HG03139 (cell line): Measurements from ENCODE around the gene BEND2.
"Not testable (repeated sequence)": the region's sequence is repeated elsewhere in the genome, so short reads cannot be mapped to it uniquely, and the experiment has no call there.

Experiments
- ATAC-seq: cut with Tn5 transposase; IDR thresholded peaks from one replicate; pipeline ENCODE4 v1.9.1; 2021; ENCODE audit not compliant: unreplicated experiment

BEND2 gene

DNA sequence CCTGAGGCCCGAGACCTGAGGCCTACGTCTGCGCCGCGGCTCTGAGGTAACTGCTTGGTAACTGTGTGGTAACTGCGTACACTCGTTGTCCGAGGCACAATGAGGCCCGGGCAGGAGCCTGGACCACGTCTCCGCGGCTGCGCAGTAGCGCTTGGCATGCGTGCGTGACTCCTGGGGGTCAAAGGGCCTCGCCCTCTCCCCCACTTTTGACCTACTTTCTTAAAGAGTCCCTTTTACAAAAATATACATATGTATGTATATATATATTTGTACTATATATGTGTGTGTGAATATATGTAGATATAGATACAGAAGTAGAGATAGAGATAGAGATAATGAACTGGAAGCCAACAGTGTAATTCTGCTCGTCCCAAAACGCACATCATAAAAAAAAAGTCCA lies at the start of gene BEND2:
BEND2 (minus strand) TSS at position 101 of the 400 bp plus-strand sequence. CDS start 136 bp downstream, outside the sequence.
- no peak for ATAC-seq

DNA sequence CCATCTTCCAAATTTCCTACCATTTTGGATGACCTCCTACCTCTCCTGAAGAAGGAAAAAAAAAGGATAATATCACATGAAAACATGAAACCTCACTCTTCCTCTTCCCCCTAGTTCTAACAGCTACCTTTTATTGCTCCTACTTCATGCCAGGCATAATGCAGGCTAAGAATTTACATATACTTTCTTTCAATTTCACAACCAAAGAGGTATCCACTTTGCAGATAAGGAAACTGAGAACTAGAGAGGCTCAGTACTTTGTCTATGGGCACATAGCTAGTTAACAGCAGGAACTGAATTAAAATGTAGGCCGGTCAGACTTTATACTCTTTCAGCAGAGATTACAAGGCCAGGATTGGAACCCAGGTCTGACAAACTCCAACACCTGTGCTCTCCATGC lies 34.4 kb upstream of the BEND2 start:
- ATAC-seq = no peak

DNA sequence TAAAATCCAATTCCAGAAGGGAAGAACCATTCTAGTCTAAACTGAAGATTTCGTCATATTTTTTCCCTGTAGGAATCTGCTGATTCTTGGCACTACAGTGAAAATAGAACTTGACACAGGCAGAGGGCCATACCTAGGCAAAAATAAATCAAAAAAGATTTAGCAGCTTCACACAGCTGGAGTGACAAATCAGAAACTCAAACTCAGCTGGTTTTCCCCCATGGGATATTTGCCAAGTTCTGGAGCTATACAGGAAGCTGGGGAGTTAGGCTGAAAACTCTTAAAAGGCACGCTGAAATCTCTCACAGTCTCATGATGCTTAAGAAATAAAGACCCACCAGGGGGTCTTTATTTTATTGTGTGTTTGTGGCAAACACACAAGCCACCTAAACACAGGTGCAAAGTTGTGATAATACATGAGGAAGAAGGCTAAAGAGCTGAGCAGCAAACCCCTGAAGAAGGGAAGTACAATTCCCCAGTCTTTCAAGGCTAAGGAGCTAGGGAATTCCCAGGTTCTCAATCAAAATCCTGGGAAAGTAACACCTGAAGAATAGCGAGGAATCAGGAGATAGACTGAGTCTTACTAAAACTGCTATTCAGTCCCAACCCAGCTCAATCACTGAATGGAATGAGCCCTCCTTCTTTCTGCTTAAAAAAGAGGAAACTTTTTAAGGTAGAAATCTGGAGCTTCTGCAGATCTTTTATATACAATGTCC lies 32.1 kb upstream of the BEND2 start:
- ATAC-seq = no peak

DNA sequence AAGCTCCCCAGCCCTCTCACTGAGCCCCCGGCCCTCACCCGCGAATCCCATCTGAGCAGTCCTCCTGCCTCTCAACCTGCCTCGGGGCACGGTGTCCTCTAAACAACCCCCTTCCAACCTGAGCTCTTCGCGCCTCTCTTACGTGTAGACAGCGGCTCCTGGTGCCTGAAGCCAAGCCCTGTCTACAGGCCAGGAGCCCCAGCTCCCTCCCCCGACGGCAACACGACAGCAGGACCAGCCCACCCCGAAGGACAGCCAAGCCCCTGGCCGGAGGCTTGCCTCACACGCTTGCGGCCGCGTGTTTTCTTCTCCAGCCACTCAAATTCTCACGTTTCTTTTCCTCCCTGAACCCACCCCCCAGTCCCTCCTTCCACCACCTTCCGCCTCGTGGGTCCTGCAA lies 9.0 kb upstream of the BEND2 start:
- not testable (repeated sequence) for ATAC-seq

DNA sequence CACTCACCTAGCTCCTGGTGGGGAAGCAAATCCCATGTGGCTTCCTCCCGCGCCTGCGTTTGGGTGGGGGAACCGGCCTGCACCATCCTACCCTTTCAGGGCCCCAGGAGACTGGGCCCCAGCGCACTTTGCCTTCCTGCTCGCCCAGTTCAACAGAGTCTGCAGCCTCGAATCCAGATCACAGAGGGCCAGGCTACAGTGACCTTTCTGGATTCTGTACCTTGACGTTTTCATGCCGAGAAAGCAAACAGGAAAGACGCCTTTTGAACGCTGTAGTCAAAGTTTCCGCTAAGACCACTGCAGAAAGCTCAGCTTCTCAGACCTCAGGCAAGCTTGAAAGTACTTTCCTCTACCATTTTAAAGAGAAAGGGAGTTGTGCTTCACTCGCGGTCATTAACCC lies 7.4 kb upstream of the BEND2 start:
- no peak for ATAC-seq

DNA sequence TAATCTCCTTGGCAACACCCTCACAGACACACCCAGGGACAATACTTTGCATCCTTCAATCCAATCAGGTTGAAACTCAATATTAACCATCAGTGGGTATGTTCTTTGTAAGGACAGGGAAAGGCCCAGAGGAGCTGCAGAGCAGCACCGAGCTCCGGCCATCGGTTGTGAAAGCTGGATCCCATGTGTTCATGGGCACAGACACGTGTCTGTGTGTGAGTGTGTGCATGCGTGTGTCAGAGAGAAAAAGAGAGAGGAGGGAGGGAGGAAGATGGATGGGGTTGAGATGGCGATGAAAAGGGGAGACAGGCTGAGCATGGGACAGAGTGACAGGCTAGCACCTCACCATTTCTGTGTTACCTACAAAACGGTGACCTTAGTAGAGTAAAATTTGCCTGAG lies 6.8 kb upstream of the BEND2 start:
- no peak for ATAC-seq

DNA sequence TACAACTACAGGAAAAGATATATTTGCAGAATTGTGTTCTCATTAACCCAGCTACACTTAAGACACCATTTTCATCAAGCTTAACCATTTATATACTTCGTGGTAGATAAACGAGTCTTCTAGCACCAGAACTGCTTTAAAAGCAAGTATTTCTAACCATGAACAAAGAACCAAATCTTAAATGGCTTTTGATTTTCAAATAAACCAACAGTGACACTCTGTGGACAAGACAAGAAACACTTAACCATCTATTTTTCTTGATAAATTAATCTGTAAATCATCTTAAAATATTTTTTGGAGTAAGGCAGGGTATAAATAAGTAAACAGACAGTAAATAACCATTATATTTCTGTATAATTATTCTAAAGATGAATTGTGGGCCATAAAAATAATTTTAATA lies 10.2 kb downstream of the BEND2 start:
- ATAC-seq = no peak

DNA sequence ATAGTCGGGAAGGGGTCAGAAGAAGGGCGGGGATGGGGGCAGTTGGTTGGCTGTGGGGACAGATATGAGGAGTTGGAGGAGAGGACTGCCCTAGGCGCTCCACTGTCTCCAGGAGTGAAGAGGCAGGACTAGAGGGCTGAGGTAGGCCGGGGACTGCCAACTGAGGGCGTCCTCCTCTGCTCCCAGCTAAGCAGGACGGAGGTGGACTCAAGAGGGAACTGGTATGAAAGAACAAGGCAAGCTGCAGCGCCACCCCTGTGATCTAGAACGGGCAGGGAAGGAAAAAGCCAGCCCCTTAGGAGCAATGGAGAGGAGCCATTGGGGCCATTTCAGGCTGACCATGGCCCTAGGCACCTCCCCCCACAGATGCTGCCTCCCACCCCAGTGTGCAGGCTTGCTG lies 14.0 kb downstream of the BEND2 start:
- ATAC-seq = no peak

DNA sequence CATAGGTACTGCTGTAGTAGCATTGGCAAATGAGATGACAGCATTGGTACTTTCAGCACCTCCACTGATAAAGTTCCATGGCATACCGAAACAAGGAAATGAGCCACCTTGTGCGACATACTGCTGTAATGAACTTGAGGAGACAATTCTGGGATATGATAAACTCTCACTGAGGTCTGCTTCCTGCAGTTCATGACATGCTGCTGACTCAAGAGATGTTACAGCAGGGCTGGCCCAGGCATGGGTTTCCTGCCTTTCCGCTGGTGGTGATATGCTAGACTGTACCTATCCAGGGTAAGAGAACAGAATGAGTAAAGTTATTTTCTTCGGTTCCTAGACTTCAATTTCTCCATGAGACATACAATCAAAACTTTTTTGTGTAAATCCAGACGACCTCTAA lies 17.1 kb downstream of the BEND2 start:
- no peak for ATAC-seq

DNA sequence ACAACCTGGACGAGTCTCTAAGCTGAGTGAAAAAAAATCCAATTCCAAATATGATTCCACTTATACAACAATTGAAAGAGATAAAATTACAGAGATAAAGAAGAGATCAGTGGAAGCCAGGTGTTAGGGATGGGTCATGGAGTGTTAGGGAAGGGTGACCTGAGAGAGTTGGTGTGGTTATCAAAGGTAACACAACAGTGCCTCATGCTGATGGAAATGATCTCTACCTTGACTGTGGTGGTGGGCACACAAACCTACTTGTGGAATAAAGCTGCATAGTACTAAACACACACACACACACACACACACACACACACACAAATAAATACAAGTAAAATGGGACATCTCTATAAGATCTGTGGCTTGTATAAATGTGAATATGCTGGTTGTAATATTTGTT lies 26.0 kb downstream of the BEND2 start:
- no peak for ATAC-seq

DNA sequence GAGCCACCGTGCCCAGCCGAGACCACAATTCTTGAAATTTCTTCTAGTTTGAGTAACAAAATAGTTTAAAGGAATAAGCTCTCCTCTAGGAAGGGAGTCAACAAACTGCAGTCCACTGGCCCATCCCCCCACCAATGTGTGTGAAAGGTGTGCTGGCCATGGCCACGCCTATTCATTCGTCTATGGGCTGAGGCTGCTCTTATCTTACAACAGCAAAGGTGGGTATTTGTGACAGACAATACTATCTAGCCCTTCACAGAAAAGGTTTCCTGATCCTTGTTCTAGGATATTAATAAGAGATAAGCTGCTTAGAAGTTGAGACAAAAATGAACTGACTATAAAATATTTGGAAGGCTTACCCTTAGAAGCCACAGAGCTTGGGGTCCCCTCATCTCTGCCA lies 41.2 kb downstream of the BEND2 start:
- ATAC-seq = no peak

DNA sequence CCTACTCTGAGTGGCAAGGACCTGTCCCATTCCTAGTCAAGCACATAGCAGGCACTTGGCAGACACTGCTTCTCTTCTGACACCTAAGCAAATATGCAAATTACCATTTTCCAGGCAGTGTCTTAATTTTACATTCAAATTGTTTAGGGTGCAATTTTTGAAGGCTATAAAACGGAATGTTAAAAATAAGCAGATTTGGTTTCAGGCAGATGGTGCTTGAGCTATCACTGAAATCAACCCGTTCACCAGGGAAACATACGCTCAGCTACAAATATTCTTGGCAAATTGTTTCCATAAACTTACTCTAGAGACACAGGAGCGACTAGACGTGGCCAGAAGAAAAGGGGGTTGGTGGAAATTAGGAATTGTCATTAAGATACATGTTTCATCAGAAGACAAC lies 45.7 kb downstream of the BEND2 start:
- ATAC-seq = no peak

DNA sequence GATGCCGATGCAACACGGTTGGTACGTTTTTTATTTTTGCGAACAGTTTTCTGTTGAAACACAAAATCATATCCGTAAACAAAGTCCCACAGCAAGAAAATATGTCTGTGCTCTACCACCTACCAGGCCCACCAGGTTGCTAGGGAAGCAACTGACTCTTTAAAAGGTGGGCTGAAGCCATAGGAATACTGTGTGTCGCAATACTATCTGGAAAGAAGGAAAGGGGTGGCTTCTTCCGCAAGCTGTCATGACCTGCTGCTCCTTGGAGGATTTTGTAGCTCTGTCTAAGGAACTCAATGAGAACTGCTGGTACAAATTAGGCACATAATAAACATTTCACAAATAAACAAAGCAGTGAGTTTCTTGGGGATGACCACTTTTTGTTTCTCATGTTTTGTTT lies 46.5 kb downstream of the BEND2 start:
- ATAC-seq = no peak

DNA sequence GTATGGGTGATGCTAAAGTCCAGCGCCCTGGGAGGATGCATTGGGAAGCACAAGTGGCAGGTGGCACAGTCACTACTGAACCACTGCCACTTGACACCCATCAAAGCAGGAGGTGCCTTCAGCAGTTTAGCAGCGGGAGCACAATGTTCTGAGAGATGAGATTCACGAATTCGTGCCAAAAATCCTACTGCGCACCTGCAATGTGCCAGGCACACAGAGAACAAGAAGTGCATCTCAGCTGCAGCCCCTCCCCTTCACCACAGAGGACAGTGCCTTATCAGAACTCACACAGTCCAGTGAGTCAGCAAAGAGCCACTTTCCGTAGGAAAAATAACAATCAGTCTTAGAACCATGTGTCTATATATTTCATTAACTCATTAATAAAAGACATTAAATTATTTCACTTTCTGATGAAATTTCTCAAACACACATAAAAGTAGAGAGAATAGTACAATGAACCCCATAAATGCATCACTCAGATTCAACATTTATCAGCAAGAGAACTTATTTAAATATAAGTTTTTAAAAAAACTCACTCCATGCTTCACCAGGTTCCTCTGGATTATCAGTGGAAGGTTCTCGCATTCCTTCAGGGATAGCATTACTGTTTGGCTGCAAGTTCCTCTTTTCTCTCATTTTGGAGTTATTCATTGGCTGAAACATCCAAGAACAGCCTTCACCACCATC lies 47.0 kb downstream of the BEND2 start:
- ATAC-seq = no peak

DNA sequence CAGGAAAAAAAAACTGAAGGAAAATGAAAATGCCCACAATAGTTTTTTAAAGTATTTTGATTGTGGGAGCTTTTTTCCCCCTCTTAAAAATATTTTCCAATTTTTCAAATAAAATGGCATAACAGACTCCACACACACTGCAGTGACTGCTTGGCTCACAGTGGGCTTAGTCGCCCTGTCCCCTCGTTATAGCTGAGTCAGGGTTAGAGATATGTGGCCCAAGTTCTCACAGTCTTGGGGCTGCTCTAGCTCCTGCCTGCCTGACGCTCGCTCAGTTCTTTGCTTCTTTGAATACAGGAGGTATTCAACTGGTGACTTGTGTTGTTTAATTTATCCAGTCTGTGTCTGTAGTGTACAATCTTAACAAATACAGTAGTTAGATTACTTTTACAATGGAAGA lies 47.7 kb downstream of the BEND2 start:
- no peak for ATAC-seq

DNA sequence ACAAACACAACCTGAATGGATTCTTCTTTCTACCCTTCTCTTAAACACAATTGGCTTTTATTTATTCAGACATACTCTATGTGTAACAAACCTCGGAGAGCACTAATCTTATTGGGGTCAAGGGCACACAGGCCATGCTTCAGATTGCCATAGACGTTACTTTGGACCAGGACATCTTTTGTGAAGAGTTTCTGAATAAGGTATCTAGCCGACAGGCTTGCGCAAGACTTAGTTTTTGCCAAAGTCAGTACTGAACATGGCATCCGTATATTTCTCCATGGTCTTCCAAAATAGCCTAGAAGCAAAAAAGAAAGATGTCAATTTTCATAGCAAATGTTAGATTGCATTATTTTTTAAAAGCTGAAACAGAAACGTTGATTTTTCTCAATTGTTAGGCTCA lies 49.8 kb downstream of the BEND2 start:
- no peak for ATAC-seq

DNA sequence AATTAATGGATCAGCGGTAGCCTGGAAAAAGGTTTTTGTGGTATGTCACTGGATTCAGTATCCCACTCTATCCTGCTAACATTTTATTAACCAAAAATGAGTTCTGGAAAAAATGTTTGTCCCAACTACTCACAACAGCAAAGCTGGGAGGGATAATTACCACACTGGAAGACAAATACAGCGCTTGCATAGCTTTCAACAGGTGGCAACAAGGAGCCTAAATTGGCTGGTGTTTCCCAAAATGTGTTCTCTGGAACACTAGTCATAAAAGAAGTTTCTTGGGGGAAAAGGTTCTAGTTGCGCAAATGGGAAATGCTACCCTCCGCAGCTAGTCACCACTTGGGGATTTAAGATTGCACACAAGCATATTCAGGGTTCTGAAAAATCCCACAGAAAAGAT lies 54.6 kb downstream of the BEND2 start:
- ATAC-seq = no peak

DNA sequence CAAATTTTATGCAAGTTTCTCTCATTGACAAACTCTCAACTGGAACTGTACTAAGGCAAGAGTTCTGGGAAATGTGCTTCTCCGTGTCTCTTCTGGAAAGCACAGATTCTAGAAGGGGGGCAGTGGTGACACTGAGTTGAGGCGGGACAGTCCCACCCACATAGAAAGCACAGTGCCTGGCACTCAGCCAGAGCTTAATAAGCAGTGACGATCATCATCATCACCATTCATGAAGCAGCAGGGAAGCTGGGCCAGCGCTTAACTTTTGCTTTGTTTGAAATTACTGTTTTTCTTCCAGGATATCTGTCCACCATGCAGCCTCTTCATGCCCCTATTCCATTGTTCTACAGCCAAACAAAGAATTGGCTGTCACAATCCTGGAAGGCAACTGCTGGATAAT lies 60.3 kb downstream of the BEND2 start:
- no peak for ATAC-seq

DNA sequence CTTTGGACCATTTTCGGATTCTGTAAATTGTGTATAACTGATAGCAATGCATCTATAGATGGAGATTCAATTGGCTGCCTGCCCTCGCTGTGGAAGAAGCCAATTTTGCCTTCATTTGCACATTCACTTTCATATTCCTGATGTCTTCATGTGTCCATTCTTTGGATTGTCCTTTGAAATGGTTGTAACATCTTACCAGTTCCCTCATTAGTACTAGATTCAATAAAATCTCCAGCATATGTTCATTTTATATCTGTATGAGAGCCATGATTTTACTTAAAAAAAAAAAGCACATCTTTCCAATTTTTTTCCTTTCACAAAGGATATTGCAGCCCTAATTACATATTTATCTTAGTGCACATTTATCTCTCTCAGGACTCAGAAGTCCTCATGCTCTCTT lies 61.7 kb downstream of the BEND2 start:
- no peak for ATAC-seq

DNA sequence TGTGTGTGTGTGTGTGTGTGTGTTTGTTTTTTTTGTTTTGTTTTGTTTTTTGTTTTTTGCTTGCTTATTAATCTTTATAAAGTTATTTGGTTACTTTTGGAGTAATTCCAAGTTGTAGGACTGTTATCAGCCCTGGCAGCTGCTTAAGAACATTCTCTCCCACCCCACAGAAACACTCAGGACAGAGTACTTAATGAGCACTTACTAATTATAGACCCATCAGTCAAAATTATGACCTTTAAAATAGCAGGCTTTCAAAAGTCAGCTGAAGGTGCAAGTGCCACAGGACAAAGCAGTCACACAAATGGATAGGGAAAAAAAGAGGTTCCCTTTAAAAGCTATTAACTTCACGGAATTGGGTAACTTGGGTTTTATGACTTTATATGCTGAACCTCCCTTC lies 69.0 kb downstream of the BEND2 start:
- no peak for ATAC-seq

DNA sequence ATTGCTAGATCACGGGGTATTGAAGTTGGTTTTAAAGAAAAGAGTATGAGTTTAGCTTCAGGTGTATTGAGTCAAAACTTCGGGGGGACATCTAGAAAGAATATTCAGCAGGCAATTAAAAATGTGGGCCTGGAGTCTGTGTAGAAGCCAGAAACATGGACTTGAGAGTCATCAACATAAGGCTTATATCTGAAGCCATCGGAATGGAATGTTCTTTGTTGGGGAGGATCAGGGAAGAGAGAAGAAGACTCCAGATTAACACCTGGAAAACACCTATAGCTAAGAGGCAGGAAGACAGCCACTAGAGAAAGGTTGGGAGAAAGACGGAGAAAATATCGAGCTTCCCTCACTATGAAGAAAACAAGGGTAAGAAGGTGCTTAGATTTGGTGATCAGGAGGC lies 69.5 kb downstream of the BEND2 start:
- no peak for ATAC-seq

DNA sequence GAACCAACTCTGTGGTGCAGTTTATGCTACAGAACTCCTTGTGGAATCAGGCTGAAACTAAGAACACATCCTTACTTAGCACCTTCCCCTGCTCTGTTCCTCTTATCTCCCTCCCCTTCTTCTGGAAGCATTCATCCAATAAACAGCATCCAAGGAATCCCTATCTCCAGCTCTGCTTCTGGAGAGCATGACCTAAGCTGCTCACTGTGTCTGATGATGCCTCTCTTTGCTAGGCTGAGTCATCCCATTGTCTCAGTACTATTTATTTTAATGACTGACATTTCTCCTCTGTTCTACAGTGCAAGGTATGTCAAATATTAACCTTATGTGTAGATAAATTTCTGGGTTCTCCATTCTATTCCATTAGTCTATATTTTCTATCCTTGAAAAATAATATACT lies 71.2 kb downstream of the BEND2 start:
- ATAC-seq = no peak

DNA sequence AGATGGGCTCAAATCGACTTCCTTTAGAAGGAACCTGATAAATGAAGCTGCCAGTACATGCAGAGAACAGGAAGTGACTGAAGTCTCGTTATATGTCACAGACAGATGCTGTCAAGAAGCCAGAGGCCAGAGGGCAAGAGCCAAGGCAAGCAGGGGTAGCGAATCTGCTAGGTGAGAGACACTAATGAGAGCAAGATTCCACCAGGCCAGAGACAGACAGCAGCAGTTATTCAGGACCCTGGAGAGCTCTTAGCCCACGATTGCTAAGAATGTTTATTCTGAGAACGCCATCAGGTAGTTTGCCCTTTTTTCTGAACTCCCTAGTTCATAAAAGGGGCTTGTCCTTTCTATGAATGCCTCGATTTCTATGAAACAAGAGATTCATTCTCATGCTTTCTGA lies 73.7 kb downstream of the BEND2 start:
- no peak for ATAC-seq
